Measurements from ENCODE around the gene APOC1. TPM values are rescaled to one million over a fixed set of nuclear protein-coding genes. Genes with fewer than 3 reads are reported as not detected.
"Not testable (repeated sequence)": the region's sequence is repeated elsewhere in the genome, so short reads cannot be mapped to it uniquely, and the experiment has no call there.

APOC1 gene
- total RNA-seq, 1 donor = 2.6 TPM

- no peak for DNase-seq (ENCODE audit: low read depth)
- H3K4me3 ChIP-seq (ENCODE audit: low read depth, low read length) = no peak overlapping the region
Observed at GRCh38 chr19:44883922-44884321, 30.5 kb upstream of the APOC1 start.

GRCh38 chr19:44884566-44884965 is 29.8 kb upstream of the APOC1 start:
- no peak for DNase-seq (ENCODE audit: low read depth)
- TF ChIP-seq CTCF (IDR thresholded peaks at IDR 0.05; ENCODE audit: insufficient read depth, low read depth, low read length) = no peak
- no peak overlapping the region for H3K4me3 ChIP-seq (ENCODE audit: low read depth, low read length)

More at GRCh38 chr19:44883922-44884321, 30.5 kb upstream of the APOC1 start:
- no peak for TF ChIP-seq CTCF (IDR thresholded peaks at IDR 0.05; ENCODE audit: insufficient read depth, low read depth, low read length)

- DNase-seq (ENCODE audit: low read depth) = no peak
- no peak overlapping the region for H3K4me3 ChIP-seq (ENCODE audit: low read depth, low read length)
Observed at GRCh38 chr19:44886141-44886540, 28.3 kb upstream of the APOC1 start.

GRCh38 chr19:44887648-44888047 is 26.8 kb upstream of the APOC1 start:
- no peak for DNase-seq (ENCODE audit: low read depth)
- TF ChIP-seq CTCF (IDR thresholded peaks at IDR 0.05; ENCODE audit: insufficient read depth, low read depth, low read length) = no peak
- no peak overlapping the region for H3K4me3 ChIP-seq (ENCODE audit: low read depth, low read length)

More at GRCh38 chr19:44886141-44886540, 28.3 kb upstream of the APOC1 start:
- no peak for TF ChIP-seq CTCF (IDR thresholded peaks at IDR 0.05; ENCODE audit: insufficient read depth, low read depth, low read length)

GRCh38 chr19:44888335-44888734 is 26.1 kb upstream of the APOC1 start:
- not testable (repeated sequence) for DNase-seq (ENCODE audit: low read depth); H3K4me3 ChIP-seq (ENCODE audit: low read depth, low read length)

- no peak for TF ChIP-seq CTCF (IDR thresholded peaks at IDR 0.05; ENCODE audit: insufficient read depth, low read depth, low read length)
- peak overlapping the region; percentile 64 for H3K4me3 ChIP-seq (ENCODE audit: low read depth, low read length)
- no peak for DNase-seq (ENCODE audit: low read depth)
Observed at GRCh38 chr19:44889830-44890365, 24.5 kb upstream of the APOC1 start.

GRCh38 chr19:44890366-44891015 is 23.9 kb upstream of the APOC1 start:
- no peak for TF ChIP-seq CTCF (IDR thresholded peaks at IDR 0.05; ENCODE audit: insufficient read depth, low read depth, low read length)
- DNase-seq (ENCODE audit: low read depth) = peak; percentile 99
- H3K4me3 ChIP-seq (ENCODE audit: low read depth, low read length) = peak overlapping the region; percentile 64

All from fibroblast of villous mesenchyme (primary cell).